OCI-LY1 (cell line): ENCODE data around the gene WDR13.
A peak's percentile ranks its signal among the peaks of the same experiment; 100 is the strongest.

ENCODE experiments used
- H2AFZ ChIP-seq: fragments of 200-600 bp; sonication (generic), shearing (Covaris generic); 2 replicates; pipeline ENCODE4 v1.6.0; 2014; ENCODE audit warnings: antibody characterized with exemption, mild to moderate bottlenecking, low read length
- H3F3A ChIP-seq: fragments of 200-600 bp; sonication (generic), shearing (Covaris generic); 2 replicates; pipeline ENCODE4 v1.6.0; 2014; ENCODE audit warnings: mild to moderate bottlenecking, antibody characterized with exemption, low read length, moderate library complexity; ENCODE audit not compliant: insufficient read depth
- H3K27ac ChIP-seq: fragments of 200-600 bp; sonication (generic); 2 replicates; pipeline ENCODE4 v1.5.1; 2014; ENCODE audit warnings: low read length, mixed run types, mild to moderate bottlenecking, low read depth; ENCODE audit not compliant: poor library complexity, severe bottlenecking
- H3K27me3 ChIP-seq: fragments of 200-600 bp; sonication (generic); 2 replicates; pipeline ENCODE4 v1.6.0; 2014; ENCODE audit warnings: antibody characterized with exemption, mild to moderate bottlenecking, low read length, moderate library complexity; ENCODE audit not compliant: insufficient read depth
- H3K36me3 ChIP-seq: fragments of 200-600 bp; sonication (generic); 2 replicates; pipeline ENCODE4 v1.6.1; 2014; ENCODE audit warnings: mild to moderate bottlenecking, antibody characterized with exemption, low read length, moderate library complexity, mixed read lengths; ENCODE audit not compliant: insufficient read depth
- H3K4me1 ChIP-seq: fragments of 200-600 bp; sonication (generic); 2 replicates; pipeline ENCODE4 v1.5.1; 2014; ENCODE audit warnings: mild to moderate bottlenecking, low read length, moderate library complexity; ENCODE audit not compliant: insufficient read depth, severe bottlenecking
- H3K4me2 ChIP-seq: fragments of 200-600 bp; sonication (generic), shearing (Covaris generic); 2 replicates; pipeline ENCODE4 v1.6.1; 2014; ENCODE audit warnings: low read length
- H3K4me3 ChIP-seq: fragments of 200-600 bp; sonication (generic); 2 replicates; pipeline ENCODE4 v1.5.1; 2014; ENCODE audit warnings: low read length, low read depth, mild to moderate bottlenecking, mixed read lengths; ENCODE audit not compliant: poor library complexity, severe bottlenecking
- H3K79me2 ChIP-seq: fragments of 200-600 bp; shearing (Covaris generic); 2 replicates; pipeline ENCODE4 v1.6.1; 2016; ENCODE audit warnings: mixed run types, low read length, mixed read lengths; ENCODE audit not compliant: insufficient read depth
- H3K9ac ChIP-seq: fragments of 200-600 bp; sonication (generic), shearing (Covaris generic); 2 replicates; pipeline ENCODE4 v1.6.1; 2014; ENCODE audit warnings: mild to moderate bottlenecking, low read length, mixed read lengths
- H3K9me2 ChIP-seq: fragments of 200-600 bp; sonication (generic), shearing (Covaris generic); 2 replicates; pipeline ENCODE4 v1.6.1; 2014; ENCODE audit warnings: low read depth, mild to moderate bottlenecking, low read length, mixed read lengths
- H3K9me3 ChIP-seq: fragments of 200-600 bp; shearing (Covaris generic); 2 replicates; pipeline ENCODE4 v1.6.1; 2014; ENCODE audit warnings: low read length, mixed read lengths
- H4K20me1 ChIP-seq: fragments of 200-600 bp; sonication (generic), shearing (Covaris generic); 2 replicates; pipeline ENCODE4 v1.6.0; 2016; ENCODE audit warnings: mild to moderate bottlenecking, low read length; ENCODE audit not compliant: insufficient read depth
- CTCF ChIP-seq: fragments of 200-600 bp; sonication (generic), shearing (Covaris generic); IDR thresholded peaks from 2 replicates; pipeline ENCODE4 v1.5.1; 2017; ENCODE audit warnings: mild to moderate bottlenecking, antibody characterized with exemption, low read length, moderate library complexity, mixed read lengths
- EZH2 ChIP-seq: fragments of 200-600 bp; sonication (generic), shearing (Covaris generic); IDR thresholded peaks from 2 replicates; pipeline ENCODE4 v1.8.0; 2017; ENCODE audit warnings: borderline replicate concordance, mixed run types, mild to moderate bottlenecking, antibody characterized with exemption, low read length, moderate library complexity, mixed read lengths

WDR13 gene

GRCh38 chrX:48617542-48618340, 20.4 kb downstream of the WDR13 start:
- Histone ChIP-seq H3K36me3 (no peaks in the 10 kb centered on the region), H3K9me3 (no peaks in the 10 kb centered on the region), H3K4me1 (no peaks in the 10 kb centered on the region), H3K9me2 (no peaks in the 10 kb centered on the region), H3K79me2 (no peaks in the 10 kb centered on the region), H3K4me2 (no peak overlapping the region), H2AFZ (no peak overlapping the region), H3F3A (no peaks in the 10 kb centered on the region), H3K27me3 (no peaks in the 10 kb centered on the region), H3K4me3 (no peak overlapping the region), H4K20me1 (no peaks in the 10 kb centered on the region), H3K27ac (no peak overlapping the region), H3K9ac (no peak overlapping the region)
- no peak for TF ChIP-seq CTCF
- no peak for TF ChIP-seq EZH2

- Histone ChIP-seq H3K79me2 (no peaks in the 10 kb centered on the region), H2AFZ (no peak overlapping the region), H3K27me3 (no peaks in the 10 kb centered on the region), H3K9me3 (no peaks in the 10 kb centered on the region), H4K20me1 (no peaks in the 10 kb centered on the region), H3K4me3 (no peak overlapping the region), H3K27ac (no peak overlapping the region), H3F3A (no peaks in the 10 kb centered on the region), H3K9me2 (no peaks in the 10 kb centered on the region), H3K4me2 (no peak overlapping the region), H3K9ac (no peak overlapping the region), H3K4me1 (peaks cover 6% of the 10 kb centered on the region), H3K36me3 (no peaks in the 10 kb centered on the region)
- no peak for TF ChIP-seq EZH2
- TF ChIP-seq CTCF, result no peak
These were observed 29.4 kb downstream of the WDR13 start for GRCh38 chrX:48626401-48627298.

- no peaks in the 10 kb centered on the region for H3K36me3 ChIP-seq
- H3K4me1 ChIP-seq, result peaks cover 19% of the 10 kb centered on the region
- H4K20me1 ChIP-seq, result no peaks in the 10 kb centered on the region
- H3K27me3 ChIP-seq, result no peaks in the 10 kb centered on the region
- H3F3A ChIP-seq, result no peaks in the 10 kb centered on the region
- peak overlapping the region; percentile 25 for H3K4me3 ChIP-seq
- H3K9me2 ChIP-seq, result no peaks in the 10 kb centered on the region
- H3K9me3 ChIP-seq, result no peaks in the 10 kb centered on the region
- H3K79me2 ChIP-seq, result no peaks in the 10 kb centered on the region
- H3K27ac ChIP-seq, result peak overlapping the region; percentile 67
- no peak for TF ChIP-seq EZH2
- TF ChIP-seq CTCF, result peak; percentile 43
- H3K9ac ChIP-seq, result peak overlapping the region; percentile 2; the same call in 1 of the 2 replicates
- H3K4me2 ChIP-seq, result peak overlapping the region; percentile 51
- H2AFZ ChIP-seq, result no peak overlapping the region
These were observed 34.2 kb downstream of the WDR13 start for GRCh38 chrX:48631376-48632090.
